HCT116 (cell line): ENCODE results near the gene EEIG1. TPM values are rescaled to one million over a fixed set of nuclear protein-coding genes. Genes with fewer than 3 reads are reported as not detected.

Experiments
- ATAC-seq: fragments of 200-7000 bp; cut with Tn5 transposase; 2 replicates; pipeline ENCODE4 v1.9.1; 2020; ENCODE audit warnings: mild to moderate bottlenecking, moderate library complexity
- BruUV-seq: library from RNA; stranded (reverse); fragments of 400-500 nt; replicated peaks from 2 replicates; lab custom pipeline; 2021; lab: Mats Ljungman, UMichigan
- CTCF ChIA-PET: fragments of 300-600 bp; sonication (Branson Sonifier 250); formaldehyde crosslinking; loops from one replicate; lab custom pipeline; 2021; ENCODE audit warnings: antibody characterized with exemption; lab: Charles Lee
- POLR2A ChIA-PET: fragments of 300-600, 350-600 bp; sonication (Branson Sonifier 250); formaldehyde crosslinking; loops from one replicate; lab custom pipeline; 2021; ENCODE audit warnings: antibody characterized with exemption; lab: Charles Lee
- RAD21 ChIA-PET, 2 experiments: fragments of 300-600 bp; sonication (Branson Sonifier 250); formaldehyde crosslinking; loops; one replicate each; lab custom pipeline; 2023; ENCODE audit warnings: low total read pairs in 2 of 2; ENCODE audit not compliant: uncharacterized antibody in 2 of 2, unreplicated experiment in 2 of 2, low non-redundant PET in 1 of 2; lab: Charles Lee
- DNase-seq: peaks from one replicate; pipeline ENCODE4 v3.0.0-alpha.2; 2010; ENCODE audit warnings: low read depth, low spot score
- H2AFZ ChIP-seq: fragments of 200-600 bp; shearing (Covaris generic), sonication (generic); 2 replicates; pipeline ENCODE4 v1.6.1; 2017; ENCODE audit warnings: low read depth, mixed run types, mixed read lengths, antibody characterized with exemption, low read length; ENCODE audit not compliant: poor library complexity, severe bottlenecking
- H3K27ac ChIP-seq: 2 replicates; pipeline ENCODE4 v1.5.1; 2012; ENCODE audit warnings: low read depth, low read length
- H3K27me3 ChIP-seq: fragments of 200-600 bp; sonication (generic); 2 replicates; pipeline ENCODE4 v1.6.1; 2016; ENCODE audit warnings: mixed run types, low read length, mixed read lengths; ENCODE audit not compliant: insufficient read depth
- H3K36me3 ChIP-seq, 2 experiments: fragments of 200-500 bp in 1 of 2; fragments of 200-600 bp in 1 of 2; sonication (Bioruptor generic) in 1 of 2; sonication (generic) in 1 of 2; 2 replicates each; pipeline versions ENCODE4 v1.5.1 to v1.6.1; 2014 to 2016; ENCODE audit warnings: low read length in 2 of 2, inconsistent platforms in 1 of 2, mixed read lengths in 1 of 2, mixed run types in 1 of 2; ENCODE audit not compliant: insufficient read depth in 2 of 2, control insufficient read depth in 1 of 2
- H3K4me1 ChIP-seq, 2 experiments: fragments of 200-600 bp in 1 of 2; sonication (generic) in 1 of 2; 2 replicates each; pipeline versions ENCODE4 v1.5.1 to v1.6.1; 2012 to 2017; ENCODE audit warnings: low read length in 2 of 2, inconsistent platforms in 1 of 2, mild to moderate bottlenecking in 1 of 2, mixed read lengths in 1 of 2, mixed run types in 1 of 2, moderate library complexity in 1 of 2; ENCODE audit not compliant: insufficient read depth in 2 of 2, control insufficient read depth in 1 of 2
- H3K4me2 ChIP-seq: fragments of 200-600 bp; sonication (generic); 2 replicates; pipeline ENCODE4 v1.6.1; 2017; ENCODE audit warnings: mixed run types, low read length, mixed read lengths
- H3K4me3 ChIP-seq, 2 experiments: fragments of 200-600 bp in 1 of 2; sonication (generic) in 1 of 2; replicated peaks in 1 of 2; 2 replicates each; pipeline ENCODE4 v1.5.1; 2011 to 2016; ENCODE audit warnings: low read length in 2 of 2, control low read depth in 1 of 2, low read depth in 1 of 2, mild to moderate bottlenecking in 1 of 2, mixed read lengths in 1 of 2, mixed run types in 1 of 2
- H3K79me2 ChIP-seq: fragments of 200-600 bp; sonication (generic); 2 replicates; pipeline ENCODE4 v1.6.1; 2017; ENCODE audit warnings: mild to moderate bottlenecking, mixed run types, low read length, moderate library complexity, mixed read lengths; ENCODE audit not compliant: insufficient read depth
- H3K9ac ChIP-seq: fragments of 200-600 bp; sonication (generic); 2 replicates; pipeline ENCODE4 v1.6.1; 2016; ENCODE audit warnings: low read length, mixed read lengths
- H3K9me2 ChIP-seq: fragments of 200-600 bp; sonication (generic), shearing (Covaris generic); 2 replicates; pipeline ENCODE4 v1.6.1; 2017; ENCODE audit warnings: mixed run types, mild to moderate bottlenecking, moderate library complexity; ENCODE audit not compliant: insufficient read depth
- H3K9me3 ChIP-seq, 2 experiments: fragments of 200-500 bp in 1 of 2; fragments of 200-600 bp in 1 of 2; sonication (Bioruptor generic) in 1 of 2; sonication (generic) in 1 of 2; 2 replicates each; pipeline ENCODE4 v1.6.1; 2014 to 2017; ENCODE audit warnings: low read length in 2 of 2, mixed read lengths in 2 of 2, inconsistent platforms in 1 of 2, low read depth in 1 of 2, mild to moderate bottlenecking in 1 of 2, mixed run types in 1 of 2, moderate library complexity in 1 of 2; ENCODE audit not compliant: control insufficient read depth in 1 of 2, insufficient read depth in 1 of 2
- H4K20me1 ChIP-seq: fragments of 200-600 bp; sonication (generic), shearing (Covaris generic); 2 replicates; pipeline ENCODE4 v1.6.1; 2017; ENCODE audit warnings: mixed run types, mild to moderate bottlenecking, moderate library complexity; ENCODE audit not compliant: insufficient read depth
- CBX3 ChIP-seq: IDR thresholded peaks from 2 replicates; pipeline ENCODE4 v1.6.1; 2012; ENCODE audit warnings: low read depth
- CEBPB ChIP-seq: IDR thresholded peaks from 2 replicates; pipeline ENCODE4 v1.6.1; 2012; ENCODE audit warnings: low read depth
- EGR1 ChIP-seq: IDR thresholded peaks from 2 replicates; pipeline ENCODE4 v1.6.1; 2012; ENCODE audit warnings: low read depth
- POLR2AphosphoS5 ChIP-seq: IDR thresholded peaks from 2 replicates; pipeline ENCODE4 v1.6.1; 2011; ENCODE audit warnings: mild to moderate bottlenecking, low read depth, low read length, moderate library complexity
- TCF7L2 ChIP-seq: IDR thresholded peaks from 2 replicates; pipeline ENCODE4 v1.7.0; 2011; ENCODE audit warnings: borderline replicate concordance, inconsistent platforms; ENCODE audit not compliant: insufficient read depth, insufficient read length; ENCODE audit errors: extremely low read depth
- YY1 ChIP-seq: IDR thresholded peaks from 2 replicates; pipeline ENCODE4 v1.6.1; 2011; ENCODE audit warnings: low read length, low read depth, moderate library complexity, mild to moderate bottlenecking; ENCODE audit not compliant: insufficient replicate concordance; ENCODE audit errors: extremely low read depth
- intact Hi-C: fragments of 100-400 bp; cut with micrococcal nuclease; formaldehyde crosslinking; loops from 2 replicates; pipeline ENCODE4 v1.10.0; 2022
- total RNA-seq: library from RNA; stranded (reverse); gene quantifications from one replicate; pipeline ENCODE4 v1.2.1, GENCODE V29; 2021; ENCODE audit not compliant: unreplicated experiment
- TF ChIP-seq, protein P1 (sequence below), 3 experiments: fragments of 200-600 bp in 1 of 3; sonication (generic) in 1 of 3; IDR thresholded peaks in 2 of 3; conservative IDR thresholded peaks in 1 of 3; 2 replicates each; pipeline ENCODE4 v1.5.1; 2012 to 2017; ENCODE audit warnings: low read depth in 2 of 3, low read length in 2 of 3, antibody characterized with exemption in 1 of 3, borderline replicate concordance in 1 of 3, control low read depth in 1 of 3, mild to moderate bottlenecking in 1 of 3, mixed read lengths in 1 of 3, mixed run types in 1 of 3, moderate library complexity in 1 of 3; ENCODE audit not compliant: insufficient read depth in 1 of 3
- TF ChIP-seq, protein P2 (sequence below): IDR thresholded peaks from 2 replicates; pipeline ENCODE4 v1.6.1; 2012
- TF ChIP-seq, protein P3 (sequence below): IDR thresholded peaks from 2 replicates; pipeline ENCODE4 v1.6.1; 2011; ENCODE audit warnings: mild to moderate bottlenecking, low read length, moderate library complexity; ENCODE audit not compliant: insufficient replicate concordance; ENCODE audit errors: extremely low read depth

Gene EEIG1
- total RNA-seq, 1 experiment from 2014 or later, result 44.2 TPM

DNA sequence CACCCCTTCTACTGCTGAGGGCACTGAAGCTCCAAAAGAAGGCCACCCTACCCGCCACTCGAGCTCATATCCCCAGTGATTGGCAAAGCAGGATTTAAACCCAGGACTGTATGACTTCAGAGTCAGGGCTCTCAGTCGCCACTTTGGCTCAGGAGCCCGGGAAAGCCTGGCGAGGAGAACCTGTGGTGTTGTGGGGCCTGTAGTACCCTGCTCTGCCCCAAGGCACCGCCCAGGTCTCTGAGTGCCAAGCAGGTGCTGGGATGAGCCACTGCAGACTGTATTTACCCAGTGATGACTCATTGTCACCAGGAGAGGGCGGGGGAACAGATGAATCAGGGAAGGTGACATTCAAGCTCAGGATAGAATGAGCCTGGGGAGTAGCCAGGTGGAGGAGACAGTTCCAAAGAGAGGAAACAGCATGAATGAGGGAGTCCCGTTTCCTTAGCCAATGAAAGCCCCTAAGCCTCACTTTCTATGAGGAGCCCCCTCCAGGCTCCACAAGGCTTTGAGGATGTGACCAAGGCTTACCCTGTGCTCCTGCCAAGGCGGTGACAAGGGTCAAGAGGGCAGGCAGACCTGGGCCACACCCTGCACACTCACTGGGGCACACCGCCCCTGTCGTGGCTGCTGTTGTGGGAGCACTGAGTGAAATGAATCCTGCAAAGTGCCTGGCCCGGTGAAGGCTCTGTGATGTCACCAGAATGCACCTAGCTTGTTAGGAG lies 25.3 kb downstream of the EEIG1 start:
- DNase-seq, result peak; percentile 98
- ChIA-PET RAD21 (interaction anchor here in 1 of 2 experiments (1.0 to 1.4 kb wide), 2 partner anchors 15 to 80 kb away, joined by 3 read pairs; no protein-coding TSS in a partner anchor), CTCF (interaction anchor here (0.8 to 4.0 kb wide), 7 partner anchors 10 to 162 kb away, joined by 3 to 37 read pairs (median 6); partner anchors contain the start of gene NAIF1), POLR2A (interaction anchor here (1.0 to 2.2 kb wide), 8 partner anchors 10 to 125 kb away, joined by 3 to 8 read pairs (median 3); partner anchors contain the start of gene EEIG1)
- no peaks in the 10 kb centered on the region for H3K27me3 ChIP-seq
- H3K36me3 ChIP-seq, result no peaks in the 10 kb centered on the region
- peak overlapping the region; percentile 63 for H3K9ac ChIP-seq
- BruUV-seq, result no TSS peak
- H3K9me3 ChIP-seq, result no peaks in the 10 kb centered on the region; a peak in 1 of 4 replicates
- peaks cover 4% of the 10 kb centered on the region; the same call in 1 of the 2 replicates for H4K20me1 ChIP-seq
- intact Hi-C loops, result no loop called here
- no peak overlapping the region for H2AFZ ChIP-seq
- H3K79me2 ChIP-seq, result peaks cover 78% of the 10 kb centered on the region
- ATAC-seq, result peak; percentile 93
- H3K9me2 ChIP-seq, result no peaks in the 10 kb centered on the region
- peak overlapping the region; percentile 79 for H3K27ac ChIP-seq
- peak overlapping the region; percentile 26 to 49 for H3K4me3 ChIP-seq
- TF ChIP-seq, protein P1, sequence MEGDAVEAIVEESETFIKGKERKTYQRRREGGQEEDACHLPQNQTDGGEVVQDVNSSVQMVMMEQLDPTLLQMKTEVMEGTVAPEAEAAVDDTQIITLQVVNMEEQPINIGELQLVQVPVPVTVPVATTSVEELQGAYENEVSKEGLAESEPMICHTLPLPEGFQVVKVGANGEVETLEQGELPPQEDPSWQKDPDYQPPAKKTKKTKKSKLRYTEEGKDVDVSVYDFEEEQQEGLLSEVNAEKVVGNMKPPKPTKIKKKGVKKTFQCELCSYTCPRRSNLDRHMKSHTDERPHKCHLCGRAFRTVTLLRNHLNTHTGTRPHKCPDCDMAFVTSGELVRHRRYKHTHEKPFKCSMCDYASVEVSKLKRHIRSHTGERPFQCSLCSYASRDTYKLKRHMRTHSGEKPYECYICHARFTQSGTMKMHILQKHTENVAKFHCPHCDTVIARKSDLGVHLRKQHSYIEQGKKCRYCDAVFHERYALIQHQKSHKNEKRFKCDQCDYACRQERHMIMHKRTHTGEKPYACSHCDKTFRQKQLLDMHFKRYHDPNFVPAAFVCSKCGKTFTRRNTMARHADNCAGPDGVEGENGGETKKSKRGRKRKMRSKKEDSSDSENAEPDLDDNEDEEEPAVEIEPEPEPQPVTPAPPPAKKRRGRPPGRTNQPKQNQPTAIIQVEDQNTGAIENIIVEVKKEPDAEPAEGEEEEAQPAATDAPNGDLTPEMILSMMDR (IDR thresholded peaks at IDR 0.05 in 2 of 3, conservative IDR thresholded peaks at IDR 0.05 in 1 of 3; ENCODE audit: borderline replicate concordance in 1 of 3, insufficient read depth in 1 of 3, low read depth in 2 of 3, low read length in 2 of 3), result peak in 2 of 3 experiments; percentile 45 to 57; a peak in 4 of 6 replicates
- TF ChIP-seq TCF7L2 (peak; percentile 64), EGR1 (no peak), YY1 (peak; percentile 16), POLR2AphosphoS5 (peak; percentile 72), CEBPB (no peak), CBX3 (no peak)
- TF ChIP-seq, protein P2, sequence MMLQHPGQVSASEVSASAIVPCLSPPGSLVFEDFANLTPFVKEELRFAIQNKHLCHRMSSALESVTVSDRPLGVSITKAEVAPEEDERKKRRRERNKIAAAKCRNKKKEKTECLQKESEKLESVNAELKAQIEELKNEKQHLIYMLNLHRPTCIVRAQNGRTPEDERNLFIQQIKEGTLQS, result no peak
- TF ChIP-seq, protein P3, sequence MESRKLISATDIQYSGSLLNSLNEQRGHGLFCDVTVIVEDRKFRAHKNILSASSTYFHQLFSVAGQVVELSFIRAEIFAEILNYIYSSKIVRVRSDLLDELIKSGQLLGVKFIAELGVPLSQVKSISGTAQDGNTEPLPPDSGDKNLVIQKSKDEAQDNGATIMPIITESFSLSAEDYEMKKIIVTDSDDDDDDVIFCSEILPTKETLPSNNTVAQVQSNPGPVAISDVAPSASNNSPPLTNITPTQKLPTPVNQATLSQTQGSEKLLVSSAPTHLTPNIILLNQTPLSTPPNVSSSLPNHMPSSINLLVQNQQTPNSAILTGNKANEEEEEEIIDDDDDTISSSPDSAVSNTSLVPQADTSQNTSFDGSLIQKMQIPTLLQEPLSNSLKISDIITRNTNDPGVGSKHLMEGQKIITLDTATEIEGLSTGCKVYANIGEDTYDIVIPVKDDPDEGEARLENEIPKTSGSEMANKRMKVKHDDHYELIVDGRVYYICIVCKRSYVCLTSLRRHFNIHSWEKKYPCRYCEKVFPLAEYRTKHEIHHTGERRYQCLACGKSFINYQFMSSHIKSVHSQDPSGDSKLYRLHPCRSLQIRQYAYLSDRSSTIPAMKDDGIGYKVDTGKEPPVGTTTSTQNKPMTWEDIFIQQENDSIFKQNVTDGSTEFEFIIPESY, result peak; percentile 59
- TF ChIP-seq, all 23 proteins: peak for 5
- Histone ChIP-seq H3K4me1 (peaks cover 61 to 79% of the 10 kb centered on the region in 2 experiments), H3K4me2 (peak overlapping the region; percentile 85)
